ENCODE data around the gene PNKD.

GRCh38 chr2:218389333-218390150, 119.2 kb downstream of the PNKD start:
- no peak for TF ChIP-seq CTCF (IDR thresholded peaks at IDR 0.05; ENCODE audit: low read depth, low read length)
- no peak for TF ChIP-seq POLR2A (IDR thresholded peaks at IDR 0.05; ENCODE audit: extremely low read depth, insufficient read length)
- TF ChIP-seq MAX (IDR thresholded peaks at IDR 0.05; ENCODE audit: low read depth, low read length), result no peak

All from NB4 (cell line).